CD4-positive, alpha-beta T cell (primary cell): ENCODE results near the gene RSPO3. TPM values are rescaled to one million over a fixed set of nuclear protein-coding genes. Genes with fewer than 3 reads are reported as not detected.

ENCODE experiments used
- ATAC-seq: fragments of 200-7000 bp; cut with Tn5 transposase; one replicate; pipeline ENCODE4 v1.10.0; 2022; ENCODE audit warnings: mild to moderate bottlenecking; ENCODE audit not compliant: poor library complexity
- CTCF ChIA-PET: fragments of 350-600 bp; sonication (Branson Sonifier 250); formaldehyde crosslinking; loops from one replicate; lab custom pipeline; 2021; ENCODE audit warnings: antibody characterized with exemption, inconsistent platforms; lab: Charles Lee
- POLR2A ChIA-PET: fragments of 350-600 bp; sonication (Branson Sonifier 250); formaldehyde crosslinking; loops from one replicate; lab custom pipeline; 2021; ENCODE audit warnings: antibody characterized with exemption, inconsistent platforms; lab: Charles Lee
- DNase-seq, 14 experiments: peaks; one replicate each; pipeline ENCODE4 v3.0.0-alpha.2; 2013 to 2020; ENCODE audit warnings: mixed read lengths in 2 of 14
- H3K27ac ChIP-seq, 2 donors: one replicate each; pipeline versions ENCODE4 v1.5.1 to v1.7.0; 2013; ENCODE audit warnings: low read length in 2 of 2, low read depth in 1 of 2, mild to moderate bottlenecking in 1 of 2
- H3K27me3 ChIP-seq, 2 experiments: 1 replicate in 1 of 2; 2 replicates in 1 of 2; pipeline versions ENCODE4 v1.6.1 to v1.7.0; 2013; ENCODE audit warnings: low read length in 2 of 2, control low read depth in 1 of 2, mild to moderate bottlenecking in 1 of 2, moderate library complexity in 1 of 2; ENCODE audit not compliant: insufficient read depth in 2 of 2, control insufficient read depth in 1 of 2
- H3K36me3 ChIP-seq: one replicate; pipeline ENCODE4 v1.6.1; 2013; ENCODE audit warnings: low read length, control low read depth; ENCODE audit not compliant: insufficient read depth
- H3K4me1 ChIP-seq: one replicate; pipeline ENCODE4 v1.6.1; 2013; ENCODE audit warnings: low read length, control low read depth; ENCODE audit not compliant: insufficient read depth
- H3K4me3 ChIP-seq: one replicate; pipeline ENCODE4 v1.5.1; 2013; ENCODE audit warnings: mild to moderate bottlenecking, low read length, moderate library complexity
- H3K9me3 ChIP-seq, 2 experiments: 1 replicate in 1 of 2; 2 replicates in 1 of 2; pipeline versions ENCODE4 v1.6.1 to v1.7.0; 2013; ENCODE audit warnings: low read length in 2 of 2, mild to moderate bottlenecking in 2 of 2, control low read depth in 1 of 2, moderate library complexity in 1 of 2; ENCODE audit not compliant: control insufficient read depth in 1 of 2, insufficient read depth in 1 of 2
- H3K27ac Mint-ChIP-seq: one replicate; pipeline ENCODE4 v1.8.0; 2020; ENCODE audit warnings: mixed read lengths
- H3K27me3 Mint-ChIP-seq: one replicate; pipeline ENCODE4 v1.8.0; 2021; ENCODE audit warnings: mixed read lengths
- H3K36me3 Mint-ChIP-seq: one replicate; pipeline ENCODE4 v1.8.0; 2021; ENCODE audit warnings: low read depth, mixed read lengths
- H3K4me1 Mint-ChIP-seq: one replicate; pipeline ENCODE4 v1.8.0; 2021; ENCODE audit warnings: low read depth, mixed read lengths
- H3K4me3 Mint-ChIP-seq: one replicate; pipeline ENCODE4 v1.8.0; 2020; ENCODE audit warnings: mild to moderate bottlenecking, mixed read lengths
- H3K9me3 Mint-ChIP-seq: one replicate; pipeline ENCODE4 v1.8.0; 2020; ENCODE audit warnings: mixed read lengths
- CTCF ChIP-seq: fragments of 200-600 bp; IDR thresholded peaks from one replicate; pipeline ENCODE4 v1.8.0; 2022; ENCODE audit warnings: antibody characterized with exemption, mild to moderate bottlenecking
- intact Hi-C, 2 experiments: fragments of 100-400 bp; cut with DNase I in 1 of 2; cut with micrococcal nuclease in 1 of 2; formaldehyde crosslinking; loops; one replicate each; pipeline versions ENCODE4 v1.15.1 to v1.9.0; 2023 to 2025; cut with DNase I, micrococcal nuclease
- total RNA-seq, 174 experiments: library from RNA in 2 of 174; stranded (reverse) in 2 of 174; gene quantifications; one replicate each; pipeline ENCODE4 v1.2.3 and lab custom pipeline; 2021 to 2026

Gene RSPO3
- total RNA-seq, 2 experiments from 2014 or later: not detected

DNA sequence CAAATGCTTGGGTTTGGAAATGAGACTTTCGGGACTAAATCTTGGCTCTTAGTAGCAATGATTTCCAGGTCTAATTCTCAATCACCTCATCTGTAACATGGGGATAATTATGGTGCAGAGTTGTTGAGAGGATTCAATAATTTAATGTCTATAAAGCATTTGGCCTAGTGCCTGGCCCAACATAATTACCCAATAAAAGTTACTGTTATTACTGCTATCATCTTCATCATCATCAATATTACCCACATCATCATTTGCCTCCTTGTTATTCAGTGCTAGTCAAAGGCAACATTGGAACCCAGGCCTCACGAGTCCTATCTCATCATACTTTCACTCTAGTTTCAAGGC, 34.5 kb upstream of the RSPO3 start:
- ChIA-PET CTCF (no interaction called here), POLR2A (no interaction called here)
- Mint-ChIP-seq H3K4me3 (no peak overlapping the region), H3K27me3 (peaks cover 4% of the 10 kb centered on the region), H3K27ac (no peak overlapping the region), H3K9me3 (no peaks in the 10 kb centered on the region), H3K4me1 (no peaks in the 10 kb centered on the region), H3K36me3 (no peaks in the 10 kb centered on the region)
- no peak overlapping the region for H3K4me3 ChIP-seq
- H3K36me3 ChIP-seq: no peaks in the 10 kb centered on the region
- TF ChIP-seq CTCF: no peak
- no peak overlapping the region for H3K27ac ChIP-seq
- ATAC-seq: no peak
- H3K4me1 ChIP-seq: no peaks in the 10 kb centered on the region
- no peak for DNase-seq
- intact Hi-C loops: no loop called here
- H3K9me3 ChIP-seq: no peaks in the 10 kb centered on the region
- no peaks in the 10 kb centered on the region for H3K27me3 ChIP-seq

- no peaks in the 10 kb centered on the region for H3K36me3 ChIP-seq
- no peaks in the 10 kb centered on the region for H3K4me1 ChIP-seq
- no peak overlapping the region for H3K27ac Mint-ChIP-seq
- ATAC-seq (no peak), DNase-seq (no peak)
- H3K27me3 Mint-ChIP-seq: no peaks in the 10 kb centered on the region
- no peaks in the 10 kb centered on the region for H3K36me3 Mint-ChIP-seq
- no peaks in the 10 kb centered on the region for H3K4me1 Mint-ChIP-seq
- no peak overlapping the region for H3K4me3 Mint-ChIP-seq
- no peaks in the 10 kb centered on the region for H3K9me3 Mint-ChIP-seq
- POLR2A ChIA-PET: no interaction called here
- no peak overlapping the region for H3K4me3 ChIP-seq
- no peaks in the 10 kb centered on the region for H3K9me3 ChIP-seq
- no peak for TF ChIP-seq CTCF
- CTCF ChIA-PET: interaction anchor here (0.5 to 1.2 kb wide), 2 partner anchors 15 to 19 kb away, joined by 3 read pairs; no protein-coding TSS in a partner anchor
- intact Hi-C loops: no loop called here
- no peaks in the 10 kb centered on the region for H3K27me3 ChIP-seq
- no peak overlapping the region for H3K27ac ChIP-seq
Observed at GRCh38 chr6:127085181-127085580, 33.3 kb upstream of the RSPO3 start.

DNA sequence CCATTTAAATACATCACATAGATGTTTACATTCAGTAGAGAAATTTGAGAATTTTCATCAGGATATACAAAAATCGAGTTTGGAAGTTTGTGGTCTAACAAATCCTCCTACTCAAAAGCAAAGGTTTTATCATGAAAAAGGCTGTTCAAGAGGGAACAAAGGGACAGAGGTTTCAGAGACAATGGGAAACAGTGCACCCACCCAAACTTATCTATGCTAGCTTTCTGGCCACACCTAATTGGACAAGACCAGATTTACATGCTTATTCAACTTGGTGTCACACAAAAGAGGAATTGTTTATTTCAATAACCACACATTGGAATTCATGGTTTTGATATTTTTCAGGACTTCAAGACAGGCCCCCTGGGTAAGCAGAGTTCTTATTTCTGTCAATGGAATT, 28.4 kb upstream of the RSPO3 start:
- intact Hi-C loops: no loop called here
- Mint-ChIP-seq H3K27me3 (peaks cover 7% of the 10 kb centered on the region), H3K36me3 (no peaks in the 10 kb centered on the region), H3K4me1 (no peaks in the 10 kb centered on the region), H3K9me3 (no peaks in the 10 kb centered on the region), H3K27ac (no peak overlapping the region), H3K4me3 (no peak overlapping the region)
- DNase-seq (no peak), ATAC-seq (no peak)
- Histone ChIP-seq H3K9me3 (no peaks in the 10 kb centered on the region), H3K27ac (no peak overlapping the region), H3K27me3 (peaks cover 0 to 5% of the 10 kb centered on the region in 2 experiments), H3K4me3 (no peak overlapping the region), H3K4me1 (no peaks in the 10 kb centered on the region), H3K36me3 (no peaks in the 10 kb centered on the region)
- CTCF ChIA-PET: no interaction called here
- POLR2A ChIA-PET: no interaction called here
- no peak for TF ChIP-seq CTCF
